Testis (tissue), 3 donors: ENCODE data around the gene PGF. TPM values are rescaled to one million over a fixed set of nuclear protein-coding genes. Genes with fewer than 3 reads are reported as not detected.

Experiments used
- DNase-seq: peaks from one replicate; pipeline ENCODE4 v3.0.0-alpha.2; 2019
- H3K27ac ChIP-seq, 2 donors: fragments of 200-600 bp; sonication (generic); one replicate each; pipeline ENCODE4 v1.5.1; 2019
- H3K27me3 ChIP-seq: fragments of 200-600 bp; sonication (generic); one replicate; pipeline ENCODE4 v1.5.1; 2019
- H3K36me3 ChIP-seq: fragments of 200-600 bp; sonication (generic); one replicate; pipeline ENCODE4 v1.5.1; 2017; ENCODE audit warnings: low read depth; ENCODE audit errors: missing control alignments
- H3K4me1 ChIP-seq: fragments of 200-600 bp; sonication (generic); one replicate; pipeline ENCODE4 v1.5.1; 2019
- H3K4me3 ChIP-seq, 2 donors: fragments of 200-600 bp; sonication (generic); one replicate each; pipeline ENCODE4 v1.5.1; 2017 to 2019
- H3K9me3 ChIP-seq: fragments of 200-600 bp; sonication (generic); one replicate; pipeline ENCODE4 v1.5.1; 2017
- POLR2A ChIP-seq: fragments of 450-650 bp; IDR thresholded peaks from one replicate; pipeline ENCODE4 v1.6.1; 2017; ENCODE audit warnings: antibody characterized with exemption, mild to moderate bottlenecking, moderate library complexity
- WGBS, 2 donors: methylation state at CpG; one replicate each; pipeline ENCODE4 v1.1.5; 2018; 5-methylcytosine and 5-hydroxymethylcytosine counted together
- intact Hi-C: fragments of 100-400 bp; cut with DNase I; formaldehyde crosslinking; loops from one replicate; pipeline ENCODE4 v1.15.1; 2023; ENCODE audit warnings: low total_unique reads
- polyA plus RNA-seq: library from polyadenylated mRNA; stranded (reverse); fragments of 350-450 nt; fragmentation: Illumina TruSeq; extraction: RNeasy Lipid Tissue Mini Kit (QIAGEN cat#74804); gene quantifications from one replicate; pipeline ENCODE4 v1.2.3, GENCODE V29; 2014; ENCODE audit warnings: low read depth, low replicate concordance; ENCODE audit not compliant: insufficient read depth
- total RNA-seq, 2 donors: library from RNA; depleted of rRNA; stranded (reverse); fragments of >200 nt; gene quantifications; one replicate each; pipeline ENCODE4 v1.2.3, GENCODE V29; 2016
- TF ChIP-seq, protein P1 (sequence below), 3 experiments: fragments of 450-650 bp in 2 of 3; fragments of 200-600 bp in 1 of 3; sonication (generic) in 1 of 3; IDR thresholded peaks; one replicate each; pipeline ENCODE4 v1.5.1; 2016 to 2019; ENCODE audit warnings: antibody characterized with exemption in 3 of 3, mild to moderate bottlenecking in 2 of 3, moderate library complexity in 1 of 3

The PGF gene
- total and polyA plus RNA-seq, 3 donors from 2014 or later = 5.4 to 11.5 (median 6.5) TPM

DNA sequence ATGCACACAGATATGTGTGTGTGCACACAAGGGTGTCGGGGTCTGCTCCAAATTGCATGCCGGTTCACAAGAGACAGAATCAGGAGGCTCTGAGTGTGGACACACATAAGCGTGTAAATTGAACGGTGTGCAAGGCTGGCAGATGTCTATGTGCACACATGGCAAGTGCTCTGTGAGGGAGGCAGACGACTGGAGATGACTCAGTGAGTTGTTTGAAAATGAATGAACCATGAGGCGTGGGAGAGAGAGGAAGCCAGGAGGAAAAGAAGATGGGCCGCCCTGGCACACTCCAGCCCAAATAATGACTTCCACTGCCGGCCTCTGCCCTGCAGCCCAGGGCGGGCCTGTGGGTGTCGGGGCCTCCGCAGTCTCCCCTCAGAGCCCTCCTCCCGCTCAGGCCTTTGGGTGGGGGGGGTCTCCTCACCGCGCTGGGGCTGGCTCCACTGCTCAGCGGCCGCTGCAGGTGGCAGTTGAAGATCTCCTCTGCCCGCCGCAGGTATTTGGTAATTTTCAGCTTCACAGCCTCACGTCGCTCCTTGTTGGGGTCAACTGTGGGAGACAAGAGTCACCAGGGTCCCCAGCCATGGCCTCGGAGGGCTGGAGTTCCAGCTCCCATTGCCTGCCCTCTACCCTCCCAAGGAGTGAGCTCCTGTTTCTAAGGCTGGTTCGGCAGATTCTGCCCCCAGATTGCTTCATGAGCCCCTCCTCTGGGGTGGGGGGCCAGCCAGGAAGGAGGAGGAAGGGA is 35.8 kb downstream of the PGF start:
- Histone ChIP-seq H3K4me1 (peaks cover 37% of the 10 kb centered on the region), H3K27ac (no peak overlapping the region), H3K9me3 (no peaks in the 10 kb centered on the region), H3K4me3 (no peak overlapping the region), H3K36me3 (no peaks in the 10 kb centered on the region), H3K27me3 (no peaks in the 10 kb centered on the region)
- 86 to 97% methylated on average over 19 to 22 of the region's 22 CpGs for WGBS, 2 donors
- DNase-seq = no peak
- intact Hi-C loops = loop anchor here (10.0 kb wide), 1 partner anchor 165 kb away; no protein-coding TSS in a partner anchor
- TF ChIP-seq POLR2A = no peak
- TF ChIP-seq, protein P1, sequence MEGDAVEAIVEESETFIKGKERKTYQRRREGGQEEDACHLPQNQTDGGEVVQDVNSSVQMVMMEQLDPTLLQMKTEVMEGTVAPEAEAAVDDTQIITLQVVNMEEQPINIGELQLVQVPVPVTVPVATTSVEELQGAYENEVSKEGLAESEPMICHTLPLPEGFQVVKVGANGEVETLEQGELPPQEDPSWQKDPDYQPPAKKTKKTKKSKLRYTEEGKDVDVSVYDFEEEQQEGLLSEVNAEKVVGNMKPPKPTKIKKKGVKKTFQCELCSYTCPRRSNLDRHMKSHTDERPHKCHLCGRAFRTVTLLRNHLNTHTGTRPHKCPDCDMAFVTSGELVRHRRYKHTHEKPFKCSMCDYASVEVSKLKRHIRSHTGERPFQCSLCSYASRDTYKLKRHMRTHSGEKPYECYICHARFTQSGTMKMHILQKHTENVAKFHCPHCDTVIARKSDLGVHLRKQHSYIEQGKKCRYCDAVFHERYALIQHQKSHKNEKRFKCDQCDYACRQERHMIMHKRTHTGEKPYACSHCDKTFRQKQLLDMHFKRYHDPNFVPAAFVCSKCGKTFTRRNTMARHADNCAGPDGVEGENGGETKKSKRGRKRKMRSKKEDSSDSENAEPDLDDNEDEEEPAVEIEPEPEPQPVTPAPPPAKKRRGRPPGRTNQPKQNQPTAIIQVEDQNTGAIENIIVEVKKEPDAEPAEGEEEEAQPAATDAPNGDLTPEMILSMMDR (IDR thresholded peaks at IDR 0.05) = no peak

GRCh38 chr14:74918380-74918779 is 37.0 kb downstream of the PGF start:
- H3K4me1 ChIP-seq = peaks cover 37% of the 10 kb centered on the region
- no peak overlapping the region for H3K4me3 ChIP-seq
- H3K9me3 ChIP-seq = no peaks in the 10 kb centered on the region
- intact Hi-C loops = loop anchor here (10.0 kb wide), 1 partner anchor 166 kb away; no protein-coding TSS in a partner anchor
- H3K27me3 ChIP-seq = no peaks in the 10 kb centered on the region
- peak overlapping the region in 1 of 2 donors; percentile 77 for H3K27ac ChIP-seq
- DNase-seq = no peak
- no peaks in the 10 kb centered on the region for H3K36me3 ChIP-seq
- TF ChIP-seq POLR2A = no peak
- TF ChIP-seq, protein P1 (IDR thresholded peaks at IDR 0.05) = no peak
- 74 to 91% methylated on average over 7 to 9 of the region's 9 CpGs for WGBS, 2 donors

- TF ChIP-seq, protein P1 (IDR thresholded peaks at IDR 0.05) = no peak
- TF ChIP-seq POLR2A = no peak
- 27 to 30% methylated on average over 13 of the region's 13 CpGs for WGBS, 2 donors
- Histone ChIP-seq H3K27ac (peak overlapping the region; percentile 36 to 77), H3K4me1 (peaks cover 37% of the 10 kb centered on the region), H3K9me3 (no peaks in the 10 kb centered on the region), H3K36me3 (no peaks in the 10 kb centered on the region), H3K27me3 (no peaks in the 10 kb centered on the region), H3K4me3 (no peak overlapping the region)
- intact Hi-C loops = loop anchor here (10.0 kb wide), 1 partner anchor 167 kb away; no protein-coding TSS in a partner anchor
- DNase-seq = peak; percentile 87
Measured at GRCh38 chr14:74917646-74918081, 37.7 kb downstream of the PGF start.

- no peak for DNase-seq
- peaks cover 37% of the 10 kb centered on the region for H3K4me1 ChIP-seq
- WGBS, 2 donors = 81 to 88% methylated on average over 5 of the region's 5 CpGs
- TF ChIP-seq POLR2A = no peak
- TF ChIP-seq, protein P1 (IDR thresholded peaks at IDR 0.05) = no peak
- H3K27me3 ChIP-seq = no peaks in the 10 kb centered on the region
- H3K36me3 ChIP-seq = no peaks in the 10 kb centered on the region
- intact Hi-C loops = loop anchor here (10.0 kb wide), 1 partner anchor 168 kb away; no protein-coding TSS in a partner anchor
- no peaks in the 10 kb centered on the region for H3K9me3 ChIP-seq
- H3K4me3 ChIP-seq = no peak overlapping the region
- H3K27ac ChIP-seq = peak overlapping the region; percentile 36 to 77
Measured at GRCh38 chr14:74917178-74917543, 38.2 kb downstream of the PGF start.
